Measurements from ENCODE around the gene SPOP.
"Not testable (repeated sequence)": the region's sequence is repeated elsewhere in the genome, so short reads cannot be mapped to it uniquely, and the experiment has no call there.

SPOP gene

DNA sequence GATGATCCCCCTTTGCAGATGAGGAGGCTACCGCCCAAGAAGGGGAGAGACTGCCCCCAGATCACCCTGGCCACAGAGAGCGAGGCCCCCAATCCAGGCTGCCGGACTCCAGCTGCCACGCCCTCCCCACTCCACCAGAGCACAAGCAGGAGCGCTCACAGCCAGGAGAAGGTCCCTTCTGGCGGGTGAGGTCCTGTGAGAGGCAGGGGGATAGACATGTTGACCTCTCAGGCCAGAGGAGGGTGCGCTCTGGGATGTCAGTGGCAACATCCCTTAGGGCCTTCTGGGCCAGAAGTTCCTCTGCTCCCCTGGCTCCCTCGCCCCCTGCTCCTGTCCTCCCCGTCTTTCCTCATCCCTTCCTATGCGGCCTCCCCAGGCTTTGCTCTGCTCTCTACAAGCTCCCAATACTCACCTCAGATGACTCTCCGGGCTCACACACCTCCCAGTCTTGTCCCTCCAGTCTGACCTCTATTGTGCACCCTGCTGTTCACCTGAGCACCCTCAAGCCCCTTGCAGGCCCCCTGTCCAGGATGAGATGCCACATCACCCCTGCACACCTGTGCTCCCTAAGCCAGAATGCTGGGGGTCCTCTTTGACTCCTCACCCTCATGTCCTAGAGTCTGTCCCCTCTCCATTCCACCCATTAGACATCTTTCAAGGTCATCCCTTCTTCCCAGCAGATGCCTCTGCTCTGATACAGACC lies 107.2 kb downstream of the SPOP start:
- no peak for DNase-seq

DNA sequence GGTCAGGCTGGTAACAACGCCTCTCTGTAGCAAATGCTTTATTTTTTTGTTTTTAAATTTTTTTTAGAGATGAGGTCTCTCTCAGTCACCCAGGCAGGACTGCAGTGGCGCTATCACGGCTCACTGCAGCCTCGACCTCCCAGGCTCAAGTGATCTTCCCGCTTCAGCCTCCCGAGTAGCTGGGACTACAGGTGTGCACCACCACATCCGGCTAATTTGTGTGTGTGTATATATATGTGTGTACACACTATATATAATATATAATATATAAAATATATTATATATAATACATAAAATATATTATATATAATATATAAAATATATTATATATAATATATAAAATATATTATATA lies 109.2 kb downstream of the SPOP start:
- DNase-seq = not testable (repeated sequence)

DNA sequence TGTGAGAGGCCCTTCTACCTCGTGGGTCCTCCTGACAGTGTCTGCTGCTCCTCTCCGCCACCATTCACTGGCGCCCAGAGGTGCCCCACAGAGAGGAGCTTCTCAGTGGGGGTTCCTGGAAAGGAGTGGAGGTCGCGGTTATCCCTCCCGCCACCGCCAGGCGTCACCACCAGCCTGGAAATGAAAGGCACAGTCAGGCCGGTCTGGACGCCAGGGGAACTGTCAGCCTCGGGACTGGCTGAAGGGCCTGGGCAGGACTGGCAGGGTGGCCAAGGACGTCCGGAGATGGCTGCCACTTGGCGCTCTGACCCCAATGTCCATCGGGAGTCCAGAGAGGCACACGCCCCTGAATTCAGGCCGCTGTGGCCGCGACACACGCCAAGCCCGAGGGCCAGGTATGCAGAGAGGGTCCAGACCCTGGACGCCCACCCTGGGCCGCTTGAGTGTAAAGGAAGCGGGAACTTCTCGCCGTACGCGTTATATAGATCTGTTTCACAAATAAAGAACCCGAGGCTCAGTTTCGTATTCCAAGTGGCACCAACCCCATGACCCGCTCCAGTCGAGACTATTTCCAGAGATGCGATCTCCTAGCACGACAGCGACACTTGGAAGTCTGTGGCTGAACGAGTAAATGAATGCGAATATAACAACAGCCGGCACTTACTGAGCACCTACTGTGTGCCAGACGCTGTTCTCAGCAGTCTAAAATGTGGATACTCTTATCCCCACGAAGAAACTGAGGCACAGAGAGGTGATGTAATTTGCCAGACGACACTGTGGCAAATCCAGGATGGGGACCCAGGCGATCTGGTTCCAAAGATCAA lies 109.8 kb downstream of the SPOP start:
- DNase-seq = peak; percentile 74

DNA sequence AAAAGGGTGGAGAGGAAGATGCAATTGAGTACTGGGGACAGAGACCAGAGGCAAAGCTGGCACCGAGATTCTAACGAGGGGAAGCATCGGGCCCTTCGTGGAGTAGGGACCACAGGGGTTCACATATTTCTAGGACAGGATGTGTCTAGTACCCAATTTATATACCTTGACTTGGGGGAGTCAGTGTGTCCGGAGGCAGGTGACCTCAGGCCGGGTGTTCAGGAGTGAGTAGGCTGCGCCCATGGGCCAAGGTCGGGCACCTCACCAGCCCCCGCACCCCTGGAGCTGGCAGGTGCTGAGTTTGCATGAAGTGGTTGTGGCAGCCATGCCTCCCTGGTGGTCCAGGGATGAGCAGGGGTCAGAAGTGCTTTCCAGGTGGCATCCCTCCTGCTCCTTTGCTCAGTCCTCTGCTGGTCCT lies 110.8 kb downstream of the SPOP start:
- DNase-seq = no peak

DNA sequence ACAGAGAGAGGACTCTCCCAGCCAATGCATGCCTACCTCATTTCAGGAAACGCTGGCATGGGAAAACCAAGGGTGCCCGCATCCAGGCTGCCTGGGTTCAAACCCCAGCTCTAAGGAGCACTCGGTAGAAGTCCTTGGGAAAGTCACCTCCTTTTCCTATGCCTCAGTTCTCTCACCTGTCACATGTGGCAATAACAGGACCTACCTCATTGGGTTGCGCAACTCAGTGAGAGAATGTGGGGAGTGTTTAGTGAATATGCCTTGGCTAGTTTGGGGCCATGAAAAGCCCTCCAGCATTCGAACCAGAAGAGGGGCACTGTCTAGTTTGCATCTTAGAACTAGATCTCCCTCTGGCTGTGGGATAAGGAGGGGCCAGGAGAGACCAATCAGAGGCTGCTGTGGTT lies 111.2 kb downstream of the SPOP start:
- DNase-seq = no peak

DNA sequence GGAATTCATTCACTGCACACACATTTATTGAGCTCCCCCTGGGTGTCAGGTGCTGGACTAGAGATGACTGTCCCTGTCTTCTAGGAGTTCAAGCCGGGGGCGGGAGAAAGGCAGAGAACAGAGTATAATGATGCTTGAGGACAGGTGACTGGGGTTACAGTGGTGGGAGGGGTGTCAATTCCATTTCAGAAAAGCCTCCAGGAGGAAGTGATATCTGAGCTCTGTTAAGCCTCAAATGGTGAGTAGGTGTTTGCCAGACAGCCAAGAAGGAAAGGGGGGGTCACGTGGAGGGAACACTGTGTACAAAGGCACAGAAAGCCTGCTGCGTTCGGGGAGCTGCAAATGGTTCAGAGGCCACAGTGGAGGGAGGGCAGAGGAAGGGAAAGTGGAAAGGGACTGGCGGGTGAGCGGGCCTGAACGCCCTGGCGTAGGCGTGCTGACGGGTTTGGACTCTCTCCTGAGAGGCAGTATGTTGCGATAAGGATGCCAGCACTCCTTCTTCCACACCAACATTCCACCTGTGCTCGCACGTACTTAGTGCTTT lies 111.9 kb downstream of the SPOP start:
- peak; percentile 31 for DNase-seq

DNA sequence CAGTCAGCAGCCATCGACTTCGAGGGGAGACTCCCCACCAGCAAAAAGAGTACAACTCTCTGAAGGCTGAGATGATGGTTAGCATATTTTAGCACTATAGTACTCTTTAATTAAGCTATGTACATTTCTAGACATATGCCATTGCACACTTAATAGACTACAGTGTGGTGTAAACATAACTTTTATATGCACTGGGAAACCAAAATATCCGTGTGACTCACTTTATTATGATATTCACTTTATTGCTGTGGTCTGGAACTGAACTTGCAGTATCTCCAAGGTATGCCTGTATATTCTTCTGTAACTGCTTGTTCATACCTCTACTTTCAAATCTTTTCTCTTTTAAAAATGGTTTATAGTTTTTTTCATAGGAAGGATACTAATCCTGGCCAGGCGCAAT lies 113.3 kb downstream of the SPOP start:
- no peak for DNase-seq

DNA sequence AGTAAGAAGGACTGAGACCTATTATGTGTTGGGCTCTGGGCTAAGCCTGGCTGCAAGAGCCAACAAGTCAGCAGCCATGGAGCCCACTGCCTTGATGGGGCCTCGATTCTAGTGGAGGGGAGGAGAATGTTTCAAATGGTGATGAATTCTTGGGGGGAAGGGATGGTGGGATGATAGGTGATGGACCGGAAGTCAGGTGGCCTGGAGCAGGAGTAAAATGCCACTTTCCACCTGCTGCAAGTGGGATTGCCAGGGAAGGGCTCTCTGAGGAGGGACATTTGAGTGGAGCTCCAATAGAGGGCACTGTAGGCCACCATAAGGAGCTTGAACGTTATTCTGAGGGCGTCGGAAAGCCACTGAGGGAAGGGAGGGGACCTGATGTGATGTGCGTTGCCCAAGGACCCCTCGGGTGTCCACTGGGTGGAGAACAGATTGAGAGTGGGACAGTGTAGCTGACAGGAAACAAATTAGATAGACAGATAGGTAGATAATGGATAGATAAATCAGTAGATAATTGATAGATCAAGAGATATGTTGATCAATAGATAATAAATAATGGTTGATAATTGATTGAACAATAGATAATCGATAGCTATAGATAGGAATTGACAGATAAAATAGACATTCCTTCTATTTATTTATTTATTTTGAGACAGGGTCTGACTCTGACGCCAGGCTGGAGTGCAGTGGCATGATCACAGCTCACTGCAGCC lies 120.4 kb downstream of the SPOP start:
- peak; percentile 50 for DNase-seq

DNA sequence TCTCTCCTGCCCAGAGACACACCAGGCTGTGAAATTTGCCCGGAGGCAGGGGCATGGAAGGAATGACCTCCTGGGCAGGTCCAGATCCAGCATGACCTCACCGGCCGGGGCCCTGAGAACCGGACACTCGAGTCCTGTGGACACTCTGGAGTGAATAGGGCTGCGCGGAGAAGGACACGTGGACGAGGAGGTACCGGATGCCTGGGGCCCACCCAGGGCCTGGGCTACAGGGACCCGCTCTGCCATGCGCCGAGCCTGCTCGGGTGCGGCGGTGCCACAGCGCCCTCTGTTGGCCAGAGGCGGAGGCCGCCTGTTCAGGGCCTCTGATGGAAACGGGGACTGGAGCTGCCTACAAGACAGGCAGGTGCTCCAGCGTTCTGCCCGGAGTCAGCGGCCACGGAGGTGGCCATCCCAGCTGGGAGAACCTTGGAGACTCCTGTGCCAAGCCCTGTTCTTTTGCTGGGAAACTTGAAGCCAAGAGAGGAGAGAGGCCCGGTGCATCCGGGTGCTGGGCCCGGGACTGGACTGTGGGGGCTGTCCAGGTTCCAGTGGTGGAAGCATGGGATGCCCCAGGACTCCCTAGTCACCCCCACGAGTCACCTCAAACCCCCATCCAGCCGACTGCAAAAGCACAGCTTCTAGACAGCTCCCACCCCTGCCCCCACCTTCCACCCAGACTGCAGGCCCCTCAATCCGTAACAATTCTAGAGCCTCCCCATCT lies 121.5 kb downstream of the SPOP start:
- peak; percentile 68 for DNase-seq

DNA sequence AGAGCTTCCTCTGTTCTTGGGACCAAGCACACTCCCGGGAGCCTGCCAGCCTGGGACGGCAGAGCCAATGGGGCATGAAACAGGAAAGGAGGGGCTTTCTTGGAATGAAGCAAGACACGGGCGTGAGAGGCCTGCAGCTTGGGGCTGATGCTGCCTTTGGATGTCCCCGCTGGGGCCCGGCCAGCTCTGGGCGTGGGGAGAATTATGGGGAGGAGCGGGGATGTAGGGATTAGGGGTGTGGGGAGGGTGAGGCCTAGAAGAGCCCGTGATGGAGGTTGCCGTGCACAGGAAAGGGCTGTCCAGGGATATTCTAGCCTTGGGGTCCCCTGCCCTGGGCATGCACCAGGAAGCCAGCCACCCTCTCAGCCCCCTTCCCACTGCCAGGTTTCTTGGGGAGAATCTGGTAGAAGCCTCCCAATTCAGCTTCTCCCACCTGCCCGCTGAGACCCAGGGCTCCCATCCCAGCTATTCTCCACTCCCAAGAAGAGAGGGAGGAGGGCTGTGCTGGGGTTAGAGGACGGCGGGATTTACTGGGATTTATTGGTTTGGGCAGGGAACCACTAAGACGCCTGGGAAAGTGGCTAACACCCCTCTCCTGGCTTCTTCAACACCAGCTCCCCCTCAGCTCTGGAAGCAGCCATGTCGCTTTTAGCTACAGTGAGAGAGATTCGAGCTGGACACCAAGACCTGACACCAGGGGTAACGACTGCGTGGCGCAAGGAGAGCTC lies 122.2 kb downstream of the SPOP start:
- DNase-seq = no peak

DNA sequence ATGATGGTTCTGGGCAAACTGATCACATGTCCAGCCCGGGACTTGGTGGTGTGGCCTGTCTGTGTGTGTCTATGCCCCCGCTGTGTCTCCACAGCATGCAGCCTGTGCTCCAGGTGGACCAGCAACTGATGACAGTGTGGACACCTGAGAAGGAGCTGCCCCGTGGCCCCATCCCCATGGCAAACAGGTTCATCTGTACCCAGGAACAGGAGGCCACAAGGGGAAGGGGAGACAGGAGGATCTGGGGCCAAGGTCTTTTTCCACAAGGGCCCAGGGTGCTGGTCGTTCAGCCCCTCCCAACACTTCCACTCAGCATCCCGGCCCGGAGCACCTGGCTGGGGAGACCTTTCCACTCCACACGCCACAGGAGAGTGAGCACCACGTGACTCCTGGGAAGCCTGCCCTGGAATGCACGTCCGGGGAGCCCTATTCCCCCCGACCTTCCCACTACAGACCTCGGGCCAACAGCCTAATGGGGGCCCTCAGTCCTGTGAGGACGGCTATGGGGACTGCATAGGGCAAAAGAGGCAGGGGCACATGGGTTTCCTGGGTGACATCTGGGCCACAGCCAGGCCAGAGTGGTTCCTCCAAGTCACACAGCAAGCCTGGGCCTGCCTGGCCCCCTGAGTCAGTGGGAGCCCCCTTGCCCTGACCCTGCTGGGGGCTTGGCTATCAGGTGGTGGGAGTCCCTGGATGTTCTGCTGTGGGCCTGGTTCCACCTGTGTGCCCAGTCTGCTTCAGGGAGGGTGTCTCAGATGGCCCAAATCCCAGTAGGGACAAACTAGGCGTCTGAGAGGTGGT lies 123.0 kb downstream of the SPOP start:
- DNase-seq = no peak

DNA sequence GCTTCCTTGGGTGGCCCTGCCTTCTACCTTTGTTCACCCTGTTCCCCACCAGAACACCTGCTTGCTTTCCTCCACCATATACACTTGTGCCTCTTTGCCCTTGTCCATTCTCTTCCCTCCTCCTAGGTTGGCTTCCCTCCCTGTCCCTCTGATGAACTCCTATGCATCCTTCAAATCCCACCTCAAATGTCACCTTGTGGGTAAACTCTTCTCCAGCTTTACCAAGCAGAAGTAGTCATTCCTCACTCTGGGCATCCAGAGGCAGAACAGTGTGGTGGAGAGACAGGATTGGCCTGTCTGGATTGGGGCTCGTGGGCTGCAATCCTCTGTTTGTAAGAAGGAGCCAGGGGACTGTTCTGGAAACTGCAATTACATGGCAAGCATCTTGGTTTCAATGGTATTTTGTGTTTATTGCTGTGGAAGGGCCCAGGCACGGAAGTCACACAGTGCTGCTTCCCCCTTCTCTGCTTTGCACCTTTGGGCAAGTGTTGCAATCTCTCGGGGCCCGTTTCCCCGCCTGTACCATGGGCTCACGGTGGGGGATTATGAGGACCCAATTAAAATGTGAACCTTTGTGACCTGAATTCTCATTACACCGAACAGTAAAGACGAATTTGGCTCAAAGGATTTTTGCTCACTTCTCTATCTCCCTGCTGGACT lies 124.1 kb downstream of the SPOP start:
- DNase-seq = no peak

DNA sequence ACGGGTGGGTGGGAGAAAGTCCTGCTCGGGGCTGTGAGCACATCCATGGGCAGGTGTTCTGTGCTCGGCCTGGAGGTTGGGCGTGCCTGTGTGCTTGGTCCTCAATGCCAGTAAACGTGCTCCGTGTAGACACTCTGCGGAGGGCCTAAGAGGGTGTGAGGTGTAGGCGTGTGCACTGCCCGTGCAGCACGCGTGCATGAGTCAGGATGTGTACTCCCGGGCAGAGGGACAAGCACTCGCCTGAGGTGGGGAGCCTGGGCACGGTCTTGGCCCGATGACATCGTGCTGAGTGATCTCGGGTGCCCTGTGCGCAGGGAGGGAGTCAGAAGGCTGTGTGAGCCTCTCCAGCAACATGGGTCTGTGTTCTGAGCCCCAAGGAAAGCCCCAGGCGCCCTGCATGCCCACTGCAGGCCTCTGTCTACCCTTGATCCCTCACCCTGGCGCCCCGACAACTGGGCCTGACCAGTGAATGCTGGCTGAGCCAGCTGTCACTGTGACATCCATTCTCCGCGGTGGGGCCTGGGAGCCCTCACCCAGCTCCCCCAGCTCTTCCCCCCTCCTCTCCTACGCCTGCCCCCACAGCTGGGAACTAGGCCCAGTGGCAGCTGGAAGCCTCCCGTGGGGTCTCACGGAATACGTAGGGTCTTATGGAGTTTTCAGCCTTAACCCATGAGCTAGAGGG lies 125.7 kb downstream of the SPOP start:
- no peak for DNase-seq

DNA sequence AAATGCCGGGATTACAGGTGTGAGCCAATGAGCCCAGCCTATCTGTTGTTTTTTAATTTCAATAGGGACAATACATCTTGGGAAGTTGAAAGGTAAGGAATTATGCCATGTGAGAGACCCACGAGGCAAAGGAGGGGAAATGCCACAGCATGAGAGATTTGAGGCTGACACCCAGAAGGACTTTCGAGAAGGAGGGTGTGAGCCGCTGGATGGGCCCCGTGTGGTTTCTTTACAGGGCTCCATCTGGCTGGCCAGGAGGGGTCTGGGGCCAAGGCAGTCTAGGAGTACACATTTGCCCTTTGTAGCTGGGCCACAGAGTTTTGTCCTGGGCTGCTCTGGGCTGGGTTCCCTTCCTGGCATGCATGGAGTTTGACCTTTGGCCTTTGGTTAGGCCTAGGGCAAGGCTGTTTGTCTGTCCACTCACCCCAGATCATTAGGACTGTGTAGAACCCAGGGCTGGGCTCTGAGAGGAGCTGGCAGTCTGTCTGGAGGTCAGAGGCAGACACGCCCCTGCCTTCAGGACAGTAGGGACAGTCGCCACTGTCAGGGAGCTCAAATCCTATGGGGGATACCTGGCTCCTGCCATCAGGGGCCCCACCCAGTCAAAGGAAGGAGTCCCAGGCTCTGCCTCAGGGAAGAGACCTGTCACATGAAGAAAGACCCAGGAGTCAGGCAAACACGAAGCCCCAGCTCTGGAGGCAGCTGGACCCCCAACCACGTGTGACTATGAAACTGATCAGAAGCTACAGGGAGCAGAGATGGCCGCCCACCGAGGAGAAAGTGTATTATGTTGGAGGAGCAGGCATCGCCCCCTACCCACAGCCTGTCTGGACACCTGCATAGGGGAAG lies 126.5 kb downstream of the SPOP start:
- DNase-seq = no peak

DNA sequence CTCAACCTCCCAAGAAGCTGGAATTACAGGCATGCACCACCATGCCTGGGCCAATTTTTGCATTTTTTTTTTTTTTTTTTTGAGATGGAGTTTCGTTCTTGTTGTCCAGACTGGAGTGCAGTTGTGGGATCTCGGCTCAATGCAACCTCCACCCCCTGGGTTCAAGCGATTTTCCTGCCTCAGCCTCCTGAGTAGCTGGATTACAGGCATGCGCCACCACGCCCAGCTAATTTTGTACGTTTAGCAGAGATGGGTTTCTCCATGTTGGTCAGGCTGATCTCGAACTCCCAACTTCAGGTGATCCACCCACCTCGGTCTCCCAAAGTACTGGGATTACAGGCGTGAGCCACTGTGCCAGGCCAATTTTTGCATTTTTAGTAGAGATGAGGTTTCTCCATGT lies 127.1 kb downstream of the SPOP start:
- DNase-seq = not testable (repeated sequence)

DNA sequence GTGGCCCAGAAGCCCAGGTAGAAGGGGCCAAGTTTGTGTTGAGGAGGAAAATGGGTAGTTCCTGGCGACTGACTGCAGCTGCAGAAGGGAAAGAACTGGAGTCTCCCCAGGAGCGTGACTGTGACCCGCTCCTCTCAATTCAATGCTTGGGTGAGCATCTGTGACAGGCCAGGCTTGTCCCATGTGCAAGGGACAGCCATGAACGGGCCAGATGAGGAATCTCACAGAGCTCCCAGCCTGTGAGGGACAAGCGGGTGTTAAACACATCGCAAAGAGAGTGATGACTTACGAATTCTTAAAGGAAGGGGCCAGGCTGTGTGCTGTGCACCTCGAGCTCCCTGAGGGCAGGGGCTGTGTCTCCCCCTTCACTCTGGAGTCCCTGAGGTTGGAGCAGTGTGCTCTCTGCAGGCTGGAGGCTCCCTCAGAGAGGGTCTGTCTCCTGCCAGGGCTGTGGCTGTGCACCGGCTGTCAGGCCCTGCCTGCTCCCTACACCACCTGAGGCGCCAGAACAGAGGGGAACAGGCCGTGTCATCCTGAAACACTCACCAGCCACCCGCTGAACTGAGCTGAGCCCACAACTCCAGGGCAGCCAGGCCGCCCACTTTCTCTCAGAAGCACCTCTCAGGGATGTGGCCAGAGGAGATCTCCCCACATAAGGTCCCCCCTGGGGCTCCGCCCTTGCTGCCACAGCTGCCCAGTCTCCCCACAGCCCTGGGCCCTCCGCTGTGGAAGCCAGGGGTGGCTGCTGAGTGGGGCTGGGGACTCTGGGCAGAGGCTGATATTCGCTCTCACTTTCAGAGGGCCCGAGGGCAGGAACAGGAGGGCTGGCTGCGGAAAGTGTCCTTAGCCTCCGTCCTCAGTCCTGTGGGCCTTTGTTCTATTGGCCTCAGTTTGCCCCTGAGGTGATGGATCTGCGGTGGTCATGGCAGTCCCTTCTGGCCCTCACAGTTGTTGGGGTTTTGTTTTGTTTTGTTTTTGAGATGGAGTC lies 127.9 kb downstream of the SPOP start:
- DNase-seq = no peak

DNA sequence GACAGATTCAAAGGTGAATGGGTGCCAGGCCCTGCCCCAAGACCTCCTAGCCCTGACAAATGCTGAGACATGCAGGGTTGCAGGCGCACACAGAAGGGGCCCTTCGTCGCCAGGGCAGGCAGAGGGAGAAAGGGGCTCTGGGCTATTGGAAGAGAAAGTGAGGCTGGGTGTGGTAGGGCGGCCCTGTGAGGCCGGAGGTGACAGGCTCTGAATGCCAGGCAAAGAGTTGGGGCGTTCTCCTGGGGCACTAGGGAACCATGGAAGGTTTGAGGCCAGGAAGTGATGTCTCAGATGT lies 128.6 kb downstream of the SPOP start:
- DNase-seq = no peak
